Measurements from ENCODE around the gene CFAP77. TPM values are rescaled to one million over a fixed set of nuclear protein-coding genes. Genes with fewer than 3 reads are reported as not detected.

Gene CFAP77
- total and polyA plus RNA-seq, 7 donors, result not detected

GRCh38 chr9:132478353-132479050 is 68.5 kb downstream of the CFAP77 start:
- TF ChIP-seq CTCF (IDR thresholded peaks at IDR 0.05), result no peak
- Histone ChIP-seq H3K9me3 (no peaks in the 10 kb centered on the region), H3K27me3 (ENCODE audit: insufficient read depth in 3 of 3, low read length in 2 of 3) (peaks cover 0 to 68% (median 5%) of the 10 kb centered on the region in 3 donors), H3K36me3 (ENCODE audit: insufficient read depth in 1 of 2, low read depth in 1 of 2) (no peaks in the 10 kb centered on the region), H3K4me1 (no peaks in the 10 kb centered on the region), H3K4me3 (no peak overlapping the region), H3K27ac (no peak overlapping the region)
- no peak for ATAC-seq
- DNase-seq, result no peak
- intact Hi-C loops (cut with DNase I), result no loop called here
- WGBS, 3 donors, result 71 to 74% (median 73%) methylated on average over 15 of the region's 15 CpGs

GRCh38 chr9:132479733-132480132 is 69.7 kb downstream of the CFAP77 start:
- H3K9me3 ChIP-seq, result no peaks in the 10 kb centered on the region
- peaks cover 0 to 67% (median 5%) of the 10 kb centered on the region in 3 donors for H3K27me3 ChIP-seq (ENCODE audit: insufficient read depth in 3 of 3, low read length in 2 of 3)
- no peaks in the 10 kb centered on the region for H3K36me3 ChIP-seq (ENCODE audit: insufficient read depth in 1 of 2, low read depth in 1 of 2)
- WGBS, 3 donors, result 83 to 89% (median 88%) methylated on average over 9 to 10 of the region's 10 CpGs
- ATAC-seq (no peak), DNase-seq (no peak)
- H3K4me1 ChIP-seq, result no peaks in the 10 kb centered on the region
- H3K27ac ChIP-seq, result no peak overlapping the region
- no peak overlapping the region for H3K4me3 ChIP-seq
- no peak for TF ChIP-seq CTCF (IDR thresholded peaks at IDR 0.05)
- intact Hi-C loops (cut with DNase I), result no loop called here

GRCh38 chr9:132481053-132481849 is 71.2 kb downstream of the CFAP77 start:
- DNase-seq, result no peak
- no peak for ATAC-seq
- Histone ChIP-seq H3K27ac (no peak overlapping the region), H3K4me1 (no peaks in the 10 kb centered on the region), H3K27me3 (ENCODE audit: insufficient read depth in 3 of 3, low read length in 2 of 3) (peaks cover 0 to 78% (median 5%) of the 10 kb centered on the region in 3 donors), H3K36me3 (ENCODE audit: insufficient read depth in 1 of 2, low read depth in 1 of 2) (no peaks in the 10 kb centered on the region), H3K9me3 (no peaks in the 10 kb centered on the region), H3K4me3 (no peak overlapping the region)
- 46 to 53% (median 50%) methylated on average over 20 of the region's 20 CpGs for WGBS, 3 donors
- TF ChIP-seq CTCF (IDR thresholded peaks at IDR 0.05), result no peak
- intact Hi-C loops (cut with DNase I), result no loop called here

GRCh38 chr9:132482196-132482813 is 72.3 kb downstream of the CFAP77 start:
- no peaks in the 10 kb centered on the region for H3K4me1 ChIP-seq
- no peaks in the 10 kb centered on the region for H3K9me3 ChIP-seq
- 60 to 65% (median 63%) methylated on average over 17 of the region's 17 CpGs for WGBS, 3 donors
- H3K4me3 ChIP-seq, result no peak overlapping the region
- no peaks in the 10 kb centered on the region for H3K36me3 ChIP-seq (ENCODE audit: insufficient read depth in 1 of 2, low read depth in 1 of 2)
- DNase-seq, result no peak
- peaks cover 0 to 82% (median 7%) of the 10 kb centered on the region in 3 donors for H3K27me3 ChIP-seq (ENCODE audit: insufficient read depth in 3 of 3, low read length in 2 of 3)
- no peak overlapping the region for H3K27ac ChIP-seq
- ATAC-seq, result no peak
- intact Hi-C loops (cut with DNase I), result no loop called here
- no peak for TF ChIP-seq CTCF (IDR thresholded peaks at IDR 0.05)
